Esophagus squamous epithelium (tissue), 4 donors: ENCODE data around the gene HAPLN3.

Experiments
- CTCF ChIP-seq, 6 experiments: fragments of 450-650 bp in 4 of 6; fragments of 200-600 bp in 2 of 6; sonication (generic) in 2 of 6; IDR thresholded peaks; one replicate each; pipeline ENCODE4 v1.5.1; 2016 to 2019; ENCODE audit warnings: antibody characterized with exemption in 6 of 6, mild to moderate bottlenecking in 4 of 6, moderate library complexity in 4 of 6
- POLR2A ChIP-seq, 4 donors: fragments of 450-650 bp; IDR thresholded peaks; one replicate each; pipeline ENCODE4 v1.6.1; 2017; ENCODE audit warnings: antibody characterized with exemption in 4 of 4, mild to moderate bottlenecking in 4 of 4, moderate library complexity in 3 of 4

GRCh38 chr15:88902221-88902835 is 7.0 kb upstream of the HAPLN3 start:
- TF ChIP-seq CTCF (IDR thresholded peaks at IDR 0.05) = no peak
- TF ChIP-seq POLR2A (IDR thresholded peaks at IDR 0.05) = no peak
